PFSK-1 (cell line): Measurements from ENCODE around the gene MSMP.

Experiments
- POLR2AphosphoS5 ChIP-seq: IDR thresholded peaks from 2 replicates; pipeline ENCODE4 v1.6.1; 2012; ENCODE audit warnings: low read depth, mild to moderate bottlenecking, control low read depth, low read length, moderate library complexity
- SIN3A ChIP-seq: IDR thresholded peaks from 2 replicates; pipeline ENCODE4 v1.6.1; 2012; ENCODE audit warnings: mild to moderate bottlenecking, low read length, moderate library complexity, borderline replicate concordance; ENCODE audit not compliant: insufficient read depth
- TAF1 ChIP-seq: IDR thresholded peaks from 2 replicates; pipeline ENCODE4 v1.6.1; 2012; ENCODE audit warnings: low read length, control low read depth, borderline replicate concordance; ENCODE audit not compliant: insufficient read depth

- TF ChIP-seq POLR2AphosphoS5 = no peak
- TF ChIP-seq TAF1 = no peak
- TF ChIP-seq SIN3A = no peak
Observed at GRCh38 chr9:35792826-35793225, 38.8 kb upstream of the MSMP start.
